SK-N-SH (cell line): ENCODE data around the gene KIF6. TPM values are rescaled to one million over a fixed set of nuclear protein-coding genes. Genes with fewer than 3 reads are reported as not detected.

Experiments
- CTCF ChIA-PET: fragments of 300-600, 350-600 bp; formaldehyde crosslinking; extraction: SDS; loops from one replicate; lab custom pipeline; 2021; lab: Yijun Ruan, JAX
- POLR2A ChIA-PET: fragments of 350-600 bp; sonication (Branson Sonifier 250); formaldehyde crosslinking; extraction: SDS; loops from one replicate; lab custom pipeline; 2020; ENCODE audit warnings: antibody characterized with exemption, inconsistent platforms; lab: Yijun Ruan, JAX
- DNase-seq: peaks from one replicate; pipeline ENCODE4 v3.0.0; 2012
- H2AFZ ChIP-seq: fragments of 200-600 bp; sonication (generic); 2 replicates; pipeline ENCODE4 v1.8.1; 2016; ENCODE audit warnings: antibody characterized with exemption, mild to moderate bottlenecking, low read depth
- H3F3A ChIP-seq: fragments of 200-600 bp; sonication (generic); replicated peaks from 2 replicates; pipeline ENCODE3; 2016; ENCODE audit warnings: antibody characterized with exemption, mild to moderate bottlenecking; ENCODE audit not compliant: insufficient read depth
- H3K27ac ChIP-seq, 2 experiments: fragments of 200-500 bp in 1 of 2; fragments of 200-600 bp in 1 of 2; sonication (Bioruptor generic) in 1 of 2; sonication (generic), shearing (Covaris generic) in 1 of 2; 2 replicates each; pipeline versions ENCODE4 v1.5.1 to v1.6.1; 2014 to 2016; ENCODE audit warnings: low read depth in 2 of 2, inconsistent platforms in 1 of 2, low read length in 1 of 2, mild to moderate bottlenecking in 1 of 2, mixed read lengths in 1 of 2
- H3K27me3 ChIP-seq: fragments of 200-600 bp; sonication (generic), shearing (Covaris generic); 2 replicates; pipeline ENCODE4 v1.6.1; 2016; ENCODE audit warnings: mixed run types; ENCODE audit not compliant: insufficient read depth
- H3K36me3 ChIP-seq, 2 experiments: fragments of 200-500 bp in 1 of 2; fragments of 200-600 bp in 1 of 2; sonication (Bioruptor generic) in 1 of 2; sonication (generic) in 1 of 2; replicated peaks in 1 of 2; 2 replicates each; pipeline versions ENCODE3 to v1.5.1; 2014 to 2016; ENCODE audit warnings: low read length in 1 of 2, mild to moderate bottlenecking in 1 of 2; ENCODE audit not compliant: insufficient read depth in 2 of 2, control insufficient read depth in 1 of 2
- H3K4me1 ChIP-seq, 2 experiments: fragments of 200-500 bp in 1 of 2; fragments of 200-600 bp in 1 of 2; sonication (Bioruptor generic) in 1 of 2; sonication (generic), shearing (Covaris generic) in 1 of 2; 2 replicates each; pipeline versions ENCODE4 v1.5.1 to v1.6.1; 2014 to 2016; ENCODE audit warnings: low read depth in 1 of 2, low read length in 1 of 2, mixed run types in 1 of 2; ENCODE audit not compliant: insufficient read depth in 2 of 2, control insufficient read depth in 1 of 2
- H3K4me2 ChIP-seq: fragments of 200-600 bp; sonication (generic), shearing (Covaris generic); 2 replicates; pipeline ENCODE4 v1.6.1; 2017; ENCODE audit warnings: mixed run types
- H3K4me3 ChIP-seq, 2 experiments: fragments of 200-500 bp in 1 of 2; fragments of 200-600 bp in 1 of 2; sonication (Bioruptor generic) in 1 of 2; sonication (generic), shearing (Covaris generic) in 1 of 2; 2 replicates each; pipeline versions ENCODE4 v1.5.1 to v1.8.1; 2014 to 2016; ENCODE audit warnings: low read depth in 2 of 2, inconsistent platforms in 1 of 2, low read length in 1 of 2, mild to moderate bottlenecking in 1 of 2, mixed read lengths in 1 of 2, moderate library complexity in 1 of 2
- H3K79me2 ChIP-seq: fragments of 200-600 bp; sonication (generic); 2 replicates; pipeline ENCODE4 v1.8.1; 2017; ENCODE audit warnings: mild to moderate bottlenecking; ENCODE audit not compliant: insufficient read depth
- H3K9ac ChIP-seq: fragments of 200-600 bp; sonication (generic); 2 replicates; pipeline ENCODE4 v1.6.1; 2017; ENCODE audit warnings: mixed run types
- H3K9me2 ChIP-seq: fragments of 200-600 bp; sonication (generic); 2 replicates; pipeline ENCODE4 v1.6.1; 2017; ENCODE audit warnings: mixed run types
- H3K9me3 ChIP-seq: fragments of 200-600 bp; sonication (generic); 2 replicates; pipeline ENCODE4 v1.6.1; 2017; ENCODE audit warnings: mixed run types, mild to moderate bottlenecking, moderate library complexity
- H4K20me1 ChIP-seq: fragments of 200-600 bp; sonication (generic); 2 replicates; pipeline ENCODE4 v1.6.1; 2017; ENCODE audit warnings: mild to moderate bottlenecking, mixed run types; ENCODE audit not compliant: insufficient read depth
- CTCF ChIP-seq: fragments of 200-600 bp; sonication (generic); IDR thresholded peaks from 2 replicates; pipeline ENCODE4 v1.6.1; 2017; ENCODE audit warnings: antibody characterized with exemption, mild to moderate bottlenecking, moderate library complexity
- EZH2phosphoT487 ChIP-seq: fragments of 200-600 bp; sonication (generic); IDR thresholded peaks from 2 replicates; pipeline ENCODE4 v1.6.1; 2017; ENCODE audit warnings: low read depth, mixed run types, mild to moderate bottlenecking, antibody characterized with exemption, moderate library complexity, borderline replicate concordance
- FOSL2 ChIP-seq: IDR thresholded peaks from 2 replicates; pipeline ENCODE4 v1.4.0; 2012; ENCODE audit warnings: low read depth, mild to moderate bottlenecking, moderate library complexity, borderline replicate concordance
- GABPA ChIP-seq: IDR thresholded peaks from 2 replicates; pipeline ENCODE4 v1.4.0; 2012; ENCODE audit warnings: low read depth, mild to moderate bottlenecking
- GATA2 ChIP-seq: sonication (generic); formaldehyde crosslinking; IDR thresholded peaks from 2 replicates; pipeline ENCODE4 v1.5.0; 2020; ENCODE audit warnings: mild to moderate bottlenecking, missing genetic modification reagents
- IRF3 ChIP-seq: fragments of 150-350 bp; IDR thresholded peaks from 2 replicates; pipeline ENCODE4 v1.6.1; 2016; ENCODE audit warnings: mild to moderate bottlenecking, low read depth, low read length
- JUND ChIP-seq: IDR thresholded peaks from 2 replicates; pipeline ENCODE4 v1.4.0; 2012
- MEF2A ChIP-seq: IDR thresholded peaks from 2 replicates; pipeline ENCODE4 v1.4.0; 2012; ENCODE audit warnings: low read depth, borderline replicate concordance
- MXI1 ChIP-seq: IDR thresholded peaks from 2 replicates; pipeline ENCODE4 v1.6.1; 2012; ENCODE audit warnings: mild to moderate bottlenecking, low read depth, low read length, improper control_type of control experiment
- NFIC ChIP-seq: IDR thresholded peaks from 2 replicates; pipeline ENCODE4 v1.4.0; 2012; ENCODE audit warnings: borderline replicate concordance
- PBX3 ChIP-seq: IDR thresholded peaks from 2 replicates; pipeline ENCODE4; 2012
- POLR2AphosphoS5 ChIP-seq: IDR thresholded peaks from 2 replicates; pipeline ENCODE4 v1.6.1; 2012; ENCODE audit warnings: low read depth, low read length
- RAD21 ChIP-seq: IDR thresholded peaks from 2 replicates; pipeline ENCODE4 v1.6.1; 2012; ENCODE audit warnings: mild to moderate bottlenecking, low read length
- RXRA ChIP-seq: IDR thresholded peaks from 2 replicates; pipeline ENCODE4 v1.4.0; 2012; ENCODE audit warnings: low read depth, mild to moderate bottlenecking, borderline replicate concordance
- SIN3A ChIP-seq: IDR thresholded peaks from 2 replicates; pipeline ENCODE4 v1.6.1; 2012; ENCODE audit warnings: low read depth, mild to moderate bottlenecking, low read length, moderate library complexity, borderline replicate concordance
- SMC3 ChIP-seq: IDR thresholded peaks from 2 replicates; pipeline ENCODE4 v1.6.1; 2012; ENCODE audit warnings: low read depth, low read length, improper control_type of control experiment
- TAF1 ChIP-seq: IDR thresholded peaks from 2 replicates; pipeline ENCODE4 v1.6.1; 2012; ENCODE audit warnings: low read depth, mild to moderate bottlenecking, low read length, moderate library complexity, borderline replicate concordance
- USF1 ChIP-seq: IDR thresholded peaks from 2 replicates; pipeline ENCODE4 v1.4.0; 2012; ENCODE audit warnings: low read depth, borderline replicate concordance
- ZBTB33 ChIP-seq: IDR thresholded peaks from 2 replicates; pipeline ENCODE4 v1.4.0; 2012; ENCODE audit warnings: low read depth, borderline replicate concordance
- WGBS: methylation state at CpG from one replicate; pipeline ENCODE4 v1.1.6; 2017; ENCODE audit warnings: low lambda C conversion rate; 5-methylcytosine and 5-hydroxymethylcytosine counted together
- polyA plus RNA-seq, 3 experiments: library from polyadenylated mRNA; depleted of rRNA; stranded (reverse); fragments of >200 nt; gene quantifications; 2 replicates each; pipeline ENCODE4 v1.2.3, GENCODE V29; 2012

The KIF6 gene
- polyA plus RNA-seq, 1 of the 3 experiments (the other 2 are of a cell fraction) = 0.13 TPM

GRCh38 chr6:39428816-39429215 is 296.4 kb downstream of the KIF6 start:
- WGBS = 78% methylated on average over 5 of the region's 7 CpGs

More at GRCh38 chr6:39428816-39429215, 296.4 kb downstream of the KIF6 start:
- peaks cover 10 to 35% of the 10 kb centered on the region in 2 experiments; a peak in 3 of 4 replicates for H3K4me1 ChIP-seq
- no peak overlapping the region for H3K4me3 ChIP-seq
- H3K4me2 ChIP-seq = no peak overlapping the region
- CTCF ChIA-PET = interaction anchor here (1.3 kb wide), 1 partner anchor 51 kb away, joined by 5 read pairs; no protein-coding TSS in a partner anchor
- POLR2A ChIA-PET = no interaction called here
- H3K9me3 ChIP-seq = no peaks in the 10 kb centered on the region
- no peak for DNase-seq
- H3K9ac ChIP-seq = no peak overlapping the region
- no peaks in the 10 kb centered on the region for H3K79me2 ChIP-seq
- no peaks in the 10 kb centered on the region for H4K20me1 ChIP-seq
- H2AFZ ChIP-seq = no peak overlapping the region
- H3K36me3 ChIP-seq = no peaks in the 10 kb centered on the region
- H3K9me2 ChIP-seq = no peaks in the 10 kb centered on the region
- no peaks in the 10 kb centered on the region for H3K27me3 ChIP-seq
- H3F3A ChIP-seq = no peaks in the 10 kb centered on the region
- H3K27ac ChIP-seq = no peak overlapping the region
- no peak for TF ChIP-seq SIN3A
- no peak for TF ChIP-seq TAF1
- no peak for TF ChIP-seq CTCF
- no peak for TF ChIP-seq GABPA
- TF ChIP-seq RAD21 = no peak
- no peak for TF ChIP-seq PBX3
- no peak for TF ChIP-seq FOSL2
- TF ChIP-seq MEF2A = no peak
- no peak for TF ChIP-seq ZBTB33
- TF ChIP-seq SMC3 = no peak
- no peak for TF ChIP-seq POLR2AphosphoS5
- TF ChIP-seq RXRA = no peak
- TF ChIP-seq NFIC = no peak
- no peak for TF ChIP-seq EZH2phosphoT487
- no peak for TF ChIP-seq JUND
- TF ChIP-seq GATA2 = no peak
- TF ChIP-seq MXI1 = no peak
- no peak for TF ChIP-seq IRF3
- TF ChIP-seq USF1 = no peak
